H1 (cell line): ENCODE data around the gene NFASC. TPM values are rescaled to one million over a fixed set of nuclear protein-coding genes. Genes with fewer than 3 reads are reported as not detected.

Experiments used
- CTCF ChIA-PET: fragments of 300-600 bp; sonication (Branson Sonifier 250); formaldehyde crosslinking; loops from one replicate; lab custom pipeline; 2021; ENCODE audit not compliant: partially characterized antibody; lab: Charles Lee
- POLR2A ChIA-PET: fragments of 300-600 bp; sonication (Branson Sonifier 250); formaldehyde crosslinking; loops from one replicate; lab custom pipeline; 2021; ENCODE audit warnings: inconsistent platforms; ENCODE audit not compliant: partially characterized antibody; lab: Charles Lee
- DNase-seq, 2 experiments: peaks; one replicate each; pipeline versions ENCODE4 v3.0.0 to v3.0.0-alpha.2; 2010 to 2022; ENCODE audit warnings: low spot score in 2 of 2, low read depth in 1 of 2, mixed read lengths in 1 of 2
- FAIRE-seq: peaks from 2 replicates; lab custom pipeline; 2011; peaks lifted over from hg19 to GRCh38; lab: Jason Lieb, UNC
- H2AFZ ChIP-seq: 2 replicates; pipeline ENCODE4 v1.8.1; 2012; ENCODE audit warnings: low read length, inconsistent platforms
- H2AK5ac ChIP-seq: 2 replicates; pipeline ENCODE4 v1.6.1; 2013; ENCODE audit warnings: low read depth, low read length
- H2BK120ac ChIP-seq: replicated peaks from 2 replicates; pipeline ENCODE3; 2013; ENCODE audit warnings: low read depth, low read length, inconsistent platforms
- H2BK12ac ChIP-seq: 2 replicates; pipeline ENCODE4 v1.6.1; 2013; ENCODE audit warnings: low read depth, low read length
- H2BK15ac ChIP-seq: 2 replicates; pipeline ENCODE4 v1.6.1; 2013; ENCODE audit warnings: low read length
- H2BK20ac ChIP-seq: 2 replicates; pipeline ENCODE4 v1.6.1; 2013; ENCODE audit warnings: low read length
- H2BK5ac ChIP-seq: 2 replicates; pipeline ENCODE4 v1.6.1; 2013; ENCODE audit warnings: low read depth, low read length
- H3K14ac ChIP-seq: 2 replicates; pipeline ENCODE4 v1.6.1; 2013; ENCODE audit warnings: inconsistent platforms; ENCODE audit not compliant: insufficient read length
- H3K18ac ChIP-seq: 2 replicates; pipeline ENCODE4 v1.6.1; 2013; ENCODE audit warnings: low read length; ENCODE audit errors: extremely low read depth
- H3K23ac ChIP-seq: 2 replicates; pipeline ENCODE4 v1.6.1; 2013; ENCODE audit warnings: inconsistent platforms; ENCODE audit not compliant: insufficient read length
- H3K23me2 ChIP-seq: 2 replicates; pipeline ENCODE4 v1.6.1; 2013; ENCODE audit warnings: low read depth, low read length
- H3K27ac ChIP-seq: 2 replicates; pipeline ENCODE4 v1.6.1; 2011; ENCODE audit warnings: low read depth, low read length, inconsistent platforms
- H3K27me3 ChIP-seq, 4 experiments: replicated peaks in 1 of 4; 1 replicate in 1 of 4; 2 replicates in 3 of 4; pipeline versions ENCODE4 v1.6.1 to v1.8.1; 2011 to 2013; ENCODE audit warnings: low read length in 3 of 4, mild to moderate bottlenecking in 3 of 4, inconsistent platforms in 2 of 4, mixed read lengths in 2 of 4, moderate library complexity in 1 of 4; ENCODE audit not compliant: control insufficient read depth in 3 of 4, insufficient read depth in 3 of 4; ENCODE audit errors: extremely low read depth in 1 of 4
- H3K36me3 ChIP-seq, 4 experiments: 2 replicates each; pipeline versions ENCODE4 v1.6.1 to v1.8.1; 2011 to 2013; ENCODE audit warnings: mild to moderate bottlenecking in 4 of 4, low read length in 3 of 4, moderate library complexity in 2 of 4, control low read depth in 1 of 4, inconsistent platforms in 1 of 4; ENCODE audit not compliant: insufficient read depth in 4 of 4, control insufficient read depth in 2 of 4
- H3K4ac ChIP-seq: replicated peaks from 2 replicates; pipeline ENCODE3; 2013; ENCODE audit warnings: low read length, low read depth, mixed read lengths, inconsistent platforms; ENCODE audit not compliant: insufficient read length
- H3K4me1 ChIP-seq, 4 experiments: replicated peaks in 1 of 4; 1 replicate in 1 of 4; 2 replicates in 3 of 4; pipeline versions ENCODE4 v1.6.1 to v1.8.1; 2011 to 2013; ENCODE audit warnings: low read length in 3 of 4, inconsistent platforms in 2 of 4, mixed read lengths in 1 of 4; ENCODE audit not compliant: insufficient read depth in 4 of 4, control insufficient read depth in 3 of 4
- H3K4me2 ChIP-seq, 2 experiments: 2 replicates each; pipeline versions ENCODE4 v1.6.1 to v1.8.1; 2011 to 2013; ENCODE audit warnings: low read depth in 2 of 2, low read length in 2 of 2, control low read depth in 1 of 2, inconsistent platforms in 1 of 2, mild to moderate bottlenecking in 1 of 2; ENCODE audit not compliant: insufficient read depth in 1 of 2
- H3K4me3 ChIP-seq, 4 experiments: fragments of 200-600, 300-600 bp in 1 of 4; sonication (generic), shearing (Covaris generic), sonication (Bioruptor Twin) in 1 of 4; 2 replicates each; pipeline versions ENCODE4 v1.5.1 to v1.8.1; 2011 to 2016; ENCODE audit warnings: low read length in 4 of 4, low read depth in 3 of 4, control low read depth in 2 of 4, inconsistent platforms in 2 of 4, mild to moderate bottlenecking in 2 of 4, mixed read lengths in 1 of 4, moderate library complexity in 1 of 4; ENCODE audit not compliant: insufficient read depth in 2 of 4; ENCODE audit errors: extremely low read depth in 1 of 4
- H3K56ac ChIP-seq: replicated peaks from 2 replicates; pipeline ENCODE3; 2013; ENCODE audit warnings: low read depth, mild to moderate bottlenecking, mixed read lengths, low read length, inconsistent platforms; ENCODE audit not compliant: insufficient read length
- H3K79me1 ChIP-seq: 2 replicates; pipeline ENCODE4 v1.6.1; 2013; ENCODE audit warnings: low read depth, low read length, control low read depth
- H3K79me2 ChIP-seq, 2 experiments: 2 replicates each; pipeline versions ENCODE4 v1.6.1 to v1.8.1; 2012 to 2013; ENCODE audit warnings: low read length in 2 of 2, mild to moderate bottlenecking in 2 of 2, inconsistent platforms in 1 of 2; ENCODE audit not compliant: insufficient read depth in 2 of 2, control insufficient read depth in 1 of 2
- H3K9ac ChIP-seq, 4 experiments: replicated peaks in 1 of 4; 1 replicate in 1 of 4; 2 replicates in 3 of 4; pipeline versions ENCODE4 v1.6.1 to v1.8.1; 2011 to 2013; ENCODE audit warnings: low read depth in 3 of 4, low read length in 3 of 4, control low read depth in 2 of 4, mild to moderate bottlenecking in 2 of 4, moderate library complexity in 2 of 4, inconsistent platforms in 1 of 4; ENCODE audit errors: extremely low read depth in 1 of 4
- H3K9me3 ChIP-seq, 2 experiments: 2 replicates each; pipeline versions ENCODE4 v1.6.1 to v1.8.1; 2012 to 2013; ENCODE audit warnings: mild to moderate bottlenecking in 2 of 2, moderate library complexity in 2 of 2, control low read depth in 1 of 2, inconsistent platforms in 1 of 2, low read depth in 1 of 2, low read length in 1 of 2, mixed read lengths in 1 of 2; ENCODE audit not compliant: insufficient read depth in 2 of 2
- H4K20me1 ChIP-seq, 2 experiments: replicated peaks in 1 of 2; 2 replicates each; pipeline versions ENCODE3 to v1.8.1; 2011 to 2013; ENCODE audit warnings: inconsistent platforms in 2 of 2, low read length in 2 of 2, mild to moderate bottlenecking in 1 of 2; ENCODE audit not compliant: insufficient read depth in 2 of 2, control insufficient read depth in 1 of 2
- H4K5ac ChIP-seq: 2 replicates; pipeline ENCODE4 v1.6.1; 2013; ENCODE audit warnings: low read length, low read depth, mixed read lengths, inconsistent platforms; ENCODE audit not compliant: insufficient read length
- H4K8ac ChIP-seq: 2 replicates; pipeline ENCODE4 v1.8.0; 2013; ENCODE audit warnings: mild to moderate bottlenecking, moderate library complexity, low read length, inconsistent platforms; ENCODE audit not compliant: insufficient read depth; ENCODE audit errors: extremely low read depth
- H4K91ac ChIP-seq: replicated peaks from 2 replicates; pipeline ENCODE3; 2013; ENCODE audit warnings: low read length, mixed read lengths, inconsistent platforms; ENCODE audit not compliant: insufficient read length
- JUN ChIP-seq: IDR thresholded peaks from 2 replicates; pipeline ENCODE4 v1.6.1; 2011; ENCODE audit warnings: low read depth, mild to moderate bottlenecking, improper control_type of control experiment, low read length
- JUND ChIP-seq: IDR thresholded peaks from 2 replicates; pipeline ENCODE4 v1.6.1; 2011; ENCODE audit warnings: mild to moderate bottlenecking, improper control_type of control experiment, low read length
- KDM1A ChIP-seq: fragments of 200-600, 300-600 bp; sonication (generic); IDR thresholded peaks from 2 replicates; pipeline ENCODE4 v1.7.1; 2016; ENCODE audit warnings: mild to moderate bottlenecking, low read length, borderline replicate concordance
- KDM5A ChIP-seq: fragments of 200-600 bp; IDR thresholded peaks from 2 replicates; pipeline ENCODE4 v1.7.1; 2012; ENCODE audit warnings: mild to moderate bottlenecking, low read length, inconsistent platforms, mixed read lengths
- MAFK ChIP-seq: IDR thresholded peaks from 2 replicates; pipeline ENCODE4 v1.6.1; 2012; ENCODE audit warnings: low read depth, mild to moderate bottlenecking, improper control_type of control experiment, low read length
- RXRA ChIP-seq: IDR thresholded peaks from 2 replicates; pipeline ENCODE4 v1.6.1; 2011; ENCODE audit warnings: low read depth, mild to moderate bottlenecking, low read length, moderate library complexity; ENCODE audit not compliant: insufficient read depth
- SIRT6 ChIP-seq: IDR thresholded peaks from one replicate; pipeline ENCODE4 v1.7.1; 2012; ENCODE audit warnings: low read length, inconsistent platforms
- SP2 ChIP-seq: IDR thresholded peaks from 2 replicates; pipeline ENCODE4 v1.6.1; 2012; ENCODE audit warnings: mild to moderate bottlenecking, low read length, inconsistent platforms
- YY1 ChIP-seq: IDR thresholded peaks from 2 replicates; pipeline ENCODE4 v1.6.1; 2011; ENCODE audit warnings: low read depth, mild to moderate bottlenecking, low read length
- WGBS, 2 experiments: shearing (Covaris generic) in 1 of 2; methylation state at CpG; one replicate each; pipeline versions ENCODE4 v1.1.6 to v1.1.7; 2013 to 2015; ENCODE audit warnings: low lambda C conversion rate in 2 of 2, mixed read lengths in 2 of 2, inconsistent platforms in 1 of 2, low coverage in 1 of 2, missing lambda C conversion rate in 1 of 2; ENCODE audit not compliant: insufficient replicate concordance in 2 of 2, insufficient coverage in 1 of 2, insufficient read length in 1 of 2; ENCODE audit errors: extremely low coverage in 1 of 2, missing lambda C conversion rate in 1 of 2; 5-methylcytosine and 5-hydroxymethylcytosine counted together
- polyA plus RNA-seq, 7 experiments: library from polyadenylated mRNA; depleted of rRNA in 3 of 7; stranded (reverse) in 5 of 7; unstranded in 2 of 7; fragments of >200 nt in 5 of 7; fragments of 200-250 nt in 2 of 7; gene quantifications; 1 replicate in 5 of 7; 2 replicates in 1 of 7; 4 replicates in 1 of 7; pipeline versions ENCODE4 v1.2.1 to v1.2.3, GENCODE V29; 2011 to 2013; ENCODE audit warnings: missing spikeins in 2 of 7, mixed read lengths in 2 of 7
- total RNA-seq: library from RNA; stranded (reverse); fragmentation: NEBNext Ultra II Directional; extraction: Animal tissue kit (Norgen Biotek cat#: 25700); gene quantifications from 2 replicates; pipeline ENCODE4 v1.2.1, GENCODE V29; 2021

The NFASC gene
- total and polyA plus RNA-seq, 2 of the 8 experiments (the other 6 are each of a cell fraction or from before 2014, with no cell fraction given): 5.0 to 15.2 TPM

DNA sequence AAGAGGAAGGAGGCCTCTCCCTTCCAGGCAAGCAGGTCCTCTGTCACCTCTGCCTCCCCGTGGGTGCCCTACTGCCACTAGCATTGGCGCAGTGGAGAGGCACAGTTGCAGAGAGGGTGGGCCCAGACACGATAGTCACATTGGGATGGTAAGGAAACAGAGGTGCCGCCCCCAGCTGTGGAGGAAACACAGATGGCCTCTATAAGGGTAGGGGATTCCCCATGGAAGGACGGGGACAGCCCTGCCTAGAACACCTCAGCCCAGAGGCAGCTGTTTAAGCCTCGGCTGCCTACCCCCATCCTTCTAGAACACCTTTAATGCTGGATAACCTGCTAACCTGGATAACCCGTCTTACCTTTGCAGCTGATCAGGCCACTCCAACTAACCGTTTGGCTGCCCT, 106.7 kb downstream of the NFASC start:
- ChIA-PET CTCF (interaction anchor here (1.0 to 33.8 kb wide), 23 partner anchors 8 to 296 kb away, joined by 3 to 1336 read pairs (median 6); partner anchors contain the start of gene TMEM81), POLR2A (no interaction called here)
- H3K9ac ChIP-seq: no peak overlapping the region
- H2BK15ac ChIP-seq: no peak overlapping the region
- H3K27me3 ChIP-seq: no peaks in the 10 kb centered on the region
- H3K9me3 ChIP-seq: no peaks in the 10 kb centered on the region
- WGBS, 2 experiments: 88% methylated on average over 8 of the region's 8 CpGs; no CpG with 5 or more reads in 1 of the 2 experiments
- H3K14ac ChIP-seq: no peak overlapping the region
- FAIRE-seq (no peak), DNase-seq (no peak)
- H2BK5ac ChIP-seq: no peak overlapping the region
- H2AFZ ChIP-seq: no peak overlapping the region
- H4K5ac ChIP-seq: no peak overlapping the region
- no peak overlapping the region for H2BK20ac ChIP-seq
- no peak overlapping the region for H3K4me3 ChIP-seq
- H2AK5ac ChIP-seq: no peak overlapping the region
- H4K91ac ChIP-seq: no peak overlapping the region
- no peak overlapping the region for H3K4me2 ChIP-seq
- H3K18ac ChIP-seq: no peak overlapping the region
- no peaks in the 10 kb centered on the region for H4K20me1 ChIP-seq
- no peak overlapping the region for H3K4ac ChIP-seq
- H3K23me2 ChIP-seq: no peaks in the 10 kb centered on the region
- no peak overlapping the region for H4K8ac ChIP-seq
- H3K4me1 ChIP-seq: no peaks in the 10 kb centered on the region
- no peaks in the 10 kb centered on the region for H3K36me3 ChIP-seq
- H2BK12ac ChIP-seq: no peak overlapping the region
- H3K27ac ChIP-seq: no peak overlapping the region
- H3K79me1 ChIP-seq: no peaks in the 10 kb centered on the region
- no peak overlapping the region for H3K23ac ChIP-seq
- H2BK120ac ChIP-seq: no peak overlapping the region
- no peaks in the 10 kb centered on the region for H3K79me2 ChIP-seq
- H3K56ac ChIP-seq: no peak overlapping the region
- TF ChIP-seq JUND (no peak), SP2 (no peak), JUN (no peak), RXRA (no peak), MAFK (no peak), KDM5A (no peak), YY1 (no peak), KDM1A (no peak), SIRT6 (no peak)
